ENCODE measurements around the gene MYOG.
A peak's percentile ranks its signal among the peaks of the same experiment; 100 is the strongest.

Gene MYOG

GRCh38 chr1:203104789-203105390 is 19.1 kb upstream of the MYOG start:
- no peak for TF ChIP-seq CTCF (IDR thresholded peaks at IDR 0.05; ENCODE audit: low read depth, low read length)
- Histone ChIP-seq H3K27me3 (ENCODE audit: insufficient read depth, low read depth, severe bottlenecking) (no peaks in the 10 kb centered on the region), H3K36me3 (no peaks in the 10 kb centered on the region), H3K27ac (no peak overlapping the region), H3K9me3 (ENCODE audit: severe bottlenecking) (peaks cover 13% of the 10 kb centered on the region), H3K4me3 (ENCODE audit: low read depth, low read length) (no peak overlapping the region)
- DNase-seq: no peak

- no peak for TF ChIP-seq CTCF (IDR thresholded peaks at IDR 0.05; ENCODE audit: low read depth, low read length)
- H3K27ac ChIP-seq: no peak overlapping the region
- peak; percentile 8 for DNase-seq
- H3K27me3 ChIP-seq (ENCODE audit: insufficient read depth, low read depth, severe bottlenecking): no peaks in the 10 kb centered on the region
- H3K4me3 ChIP-seq (ENCODE audit: low read depth, low read length): no peak overlapping the region
- H3K9me3 ChIP-seq (ENCODE audit: severe bottlenecking): peaks cover 13% of the 10 kb centered on the region
- H3K36me3 ChIP-seq: no peaks in the 10 kb centered on the region
These were observed 18.1 kb upstream of the MYOG start for GRCh38 chr1:203103829-203104495.

- no peaks in the 10 kb centered on the region for H3K27me3 ChIP-seq (ENCODE audit: insufficient read depth, low read depth, severe bottlenecking)
- no peaks in the 10 kb centered on the region for H3K36me3 ChIP-seq
- H3K27ac ChIP-seq: peak overlapping the region; percentile 40
- TF ChIP-seq CTCF (IDR thresholded peaks at IDR 0.05; ENCODE audit: low read depth, low read length): no peak
- peak; percentile 32 for DNase-seq
- peaks cover 13% of the 10 kb centered on the region for H3K9me3 ChIP-seq (ENCODE audit: severe bottlenecking)
- H3K4me3 ChIP-seq (ENCODE audit: low read depth, low read length): no peak overlapping the region
These were observed 17.4 kb upstream of the MYOG start for GRCh38 chr1:203103216-203103615.

GRCh38 chr1:203101813-203102634 is 16.2 kb upstream of the MYOG start:
- DNase-seq: peak; percentile 22
- peaks cover 21% of the 10 kb centered on the region for H3K9me3 ChIP-seq (ENCODE audit: severe bottlenecking)
- TF ChIP-seq CTCF (IDR thresholded peaks at IDR 0.05; ENCODE audit: low read depth, low read length): no peak
- no peaks in the 10 kb centered on the region for H3K27me3 ChIP-seq (ENCODE audit: insufficient read depth, low read depth, severe bottlenecking)
- no peak overlapping the region for H3K4me3 ChIP-seq (ENCODE audit: low read depth, low read length)
- peak overlapping the region; percentile 40 for H3K27ac ChIP-seq
- H3K36me3 ChIP-seq: no peaks in the 10 kb centered on the region

- no peak for DNase-seq
- peaks cover 28% of the 10 kb centered on the region for H3K9me3 ChIP-seq (ENCODE audit: severe bottlenecking)
- H3K36me3 ChIP-seq: no peaks in the 10 kb centered on the region
- TF ChIP-seq CTCF (IDR thresholded peaks at IDR 0.05; ENCODE audit: low read depth, low read length): no peak
- H3K27me3 ChIP-seq (ENCODE audit: insufficient read depth, low read depth, severe bottlenecking): no peaks in the 10 kb centered on the region
- H3K4me3 ChIP-seq (ENCODE audit: low read depth, low read length): no peak overlapping the region
- H3K27ac ChIP-seq: no peak overlapping the region
These were observed 14.7 kb upstream of the MYOG start for GRCh38 chr1:203100516-203100869.

All from WERI-Rb-1 (cell line).